SK-N-MC (cell line): Measurements from ENCODE around the gene APPL1.

ENCODE experiments used
- EZH2 ChIP-seq: fragments of 200-600 bp; sonication (generic); IDR thresholded peaks from one replicate; pipeline ENCODE4 v1.6.1; 2017; ENCODE audit warnings: antibody characterized with exemption
- FOXP2 ChIP-seq: optimal IDR thresholded peaks from 2 replicates; pipeline ENCODE3; 2011; ENCODE audit warnings: mild to moderate bottlenecking, moderate library complexity; ENCODE audit not compliant: insufficient read depth; ENCODE audit errors: extremely low read length, control extremely low read depth
- POLR2AphosphoS5 ChIP-seq: IDR thresholded peaks from 2 replicates; pipeline ENCODE4 v1.6.1; 2012; ENCODE audit warnings: mild to moderate bottlenecking, low read depth, low read length, borderline replicate concordance

- TF ChIP-seq POLR2AphosphoS5 (no peak), EZH2 (no peak), FOXP2 (no peak)
Measured at GRCh38 chr3:57256844-57257243, 29.3 kb downstream of the APPL1 start.
